ENCODE measurements around the gene NEB. TPM values are rescaled to one million over a fixed set of nuclear protein-coding genes. Genes with fewer than 3 reads are reported as not detected.

The NEB gene
- total and polyA plus RNA-seq, 2 of the 13 experiments (the other 11 are each of a cell fraction or from before 2014, with no cell fraction given), result 0.21 to 0.24 TPM

DNA sequence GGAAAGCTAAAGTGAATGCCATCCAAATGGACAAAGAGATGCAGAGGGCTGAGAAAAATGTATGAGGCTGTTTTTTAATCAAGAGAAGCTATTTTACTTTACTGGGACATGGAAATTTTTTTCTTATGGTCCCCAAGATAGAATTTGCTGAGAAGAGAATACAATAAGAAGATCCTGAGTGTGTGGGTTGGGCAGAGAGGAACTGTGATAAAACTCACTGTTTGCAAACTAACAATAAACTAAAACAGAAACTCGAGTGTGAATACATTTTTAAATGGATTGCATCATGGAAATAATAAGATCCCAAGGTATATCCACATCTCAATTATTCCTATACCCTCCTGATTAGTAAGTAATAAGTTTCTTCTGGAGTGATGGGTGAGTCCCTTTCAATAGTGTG is 4.4 kb downstream of the NEB start:
- ChIA-PET POLR2A (no interaction called here), CTCF (ENCODE audit: low intra/inter-chr PET ratio, low total read pairs) (no interaction called here)

DNA sequence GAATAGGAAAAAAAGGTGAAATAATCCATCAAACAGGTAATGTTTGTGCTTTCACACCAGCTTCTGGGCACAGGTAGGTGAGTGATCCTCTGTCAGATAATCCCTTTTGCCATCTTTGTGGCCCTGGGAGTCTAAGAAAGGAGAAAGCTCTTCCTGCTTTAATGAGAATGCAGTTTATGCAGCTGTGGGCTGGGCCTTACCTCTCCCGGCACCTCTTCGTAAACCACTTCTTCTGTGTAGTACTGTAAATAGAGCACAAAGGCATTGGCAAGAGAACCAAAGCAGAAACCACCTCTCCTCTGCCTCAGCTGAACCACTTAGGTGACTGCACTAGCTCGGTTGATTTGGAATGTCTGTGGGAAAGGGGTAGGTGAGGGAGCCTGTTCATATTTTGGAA is 4.9 kb downstream of the NEB start:
- intact Hi-C loops (cut with micrococcal nuclease; ENCODE audit: unreplicated experiment) (no loop called here), in situ Hi-C loops (cut with HindIII; ENCODE audit: extremely low pct_ligation_motif_present, low pct_unique_long_range_greater_than_20kb) (no loop called here)
- peaks cover 0 to 6% of the 10 kb centered on the region in 2 experiments; a peak in 2 of 5 replicates for H3K27me3 ChIP-seq (ENCODE audit: control insufficient read depth in 1 of 2, insufficient read depth in 2 of 2, low read length in 2 of 2)
- no peak overlapping the region for H2AFZ ChIP-seq (ENCODE audit: low read length)
- no peaks in the 10 kb centered on the region for H3K9me3 ChIP-seq (ENCODE audit: low read length)
- WGBS (ENCODE audit: low lambda C conversion rate), result 69% methylated on average over 3 of the region's 3 CpGs
- no peak overlapping the region for H3K4me3 ChIP-seq (replicated peaks in 1 of 3; ENCODE audit: insufficient read depth in 1 of 3, low read depth in 2 of 3, low read length in 3 of 3)
- TF ChIP-seq MTF2 (CRISPR knock-in tag; IDR thresholded peaks at IDR 0.05; ENCODE audit: borderline replicate concordance) (no peak), ZNF34 (CRISPR knock-in tag; IDR thresholded peaks at IDR 0.05; ENCODE audit: borderline replicate concordance) (no peak), ZSCAN31 (CRISPR knock-in tag; IDR thresholded peaks at IDR 0.05; ENCODE audit: low read depth) (no peak), DPF2 (CRISPR knock-in tag; IDR thresholded peaks at IDR 0.05; ENCODE audit: borderline replicate concordance, low read depth) (no peak), SIX1 (CRISPR knock-in tag; IDR thresholded peaks at IDR 0.05; ENCODE audit: borderline replicate concordance) (no peak)
- DNase-seq (ENCODE audit: low spot score), result no peak
- no peak overlapping the region for H3K27ac ChIP-seq (ENCODE audit: extremely low read length, insufficient read depth, low read length)
- no TSS peak for BruUV-seq (replicated peaks)
- ChIA-PET CTCF (ENCODE audit: low intra/inter-chr PET ratio, low total read pairs) (no interaction called here), POLR2A (no interaction called here)
- H3K9ac ChIP-seq (ENCODE audit: insufficient read depth, low read depth, low read length), result no peak overlapping the region
- H4K20me1 ChIP-seq (ENCODE audit: insufficient read depth, low read length), result no peaks in the 10 kb centered on the region
- no peak for ATAC-seq
- FAIRE-seq, result no peak
- no peaks in the 10 kb centered on the region for H3K36me3 ChIP-seq (replicated peaks in 1 of 2; ENCODE audit: control insufficient read depth in 1 of 2, insufficient read depth in 2 of 2, low read length in 2 of 2)
- no peak overlapping the region for H3K4me2 ChIP-seq (ENCODE audit: low read depth, low read length)
- H3K79me2 ChIP-seq (ENCODE audit: insufficient read depth, low read length), result no peaks in the 10 kb centered on the region
- peaks cover 14% of the 10 kb centered on the region for H3K4me1 ChIP-seq (ENCODE audit: insufficient read depth, low read length)

More for the DNA sequence above, 4.4 kb downstream of the NEB start:
- Histone ChIP-seq H3K27me3 (ENCODE audit: control insufficient read depth in 1 of 2, insufficient read depth in 2 of 2, low read length in 2 of 2) (peaks cover 0 to 10% of the 10 kb centered on the region in 2 experiments; a peak in 2 of 5 replicates), H4K20me1 (ENCODE audit: insufficient read depth, low read length) (no peaks in the 10 kb centered on the region), H3K9ac (ENCODE audit: insufficient read depth, low read depth, low read length) (no peak overlapping the region), H2AFZ (ENCODE audit: low read length) (no peak overlapping the region), H3K36me3 (replicated peaks in 1 of 2; ENCODE audit: control insufficient read depth in 1 of 2, insufficient read depth in 2 of 2, low read length in 2 of 2) (no peaks in the 10 kb centered on the region), H3K4me3 (replicated peaks in 1 of 3; ENCODE audit: insufficient read depth in 1 of 3, low read depth in 2 of 3, low read length in 3 of 3) (no peak overlapping the region), H3K9me3 (ENCODE audit: low read length) (no peaks in the 10 kb centered on the region), H3K79me2 (ENCODE audit: insufficient read depth, low read length) (no peaks in the 10 kb centered on the region), H3K4me2 (ENCODE audit: low read depth, low read length) (no peak overlapping the region), H3K27ac (ENCODE audit: extremely low read length, insufficient read depth, low read length) (no peak overlapping the region), H3K4me1 (ENCODE audit: insufficient read depth, low read length) (peaks cover 14% of the 10 kb centered on the region)
- in situ Hi-C loops (cut with HindIII; ENCODE audit: extremely low pct_ligation_motif_present, low pct_unique_long_range_greater_than_20kb) (no loop called here), intact Hi-C loops (cut with micrococcal nuclease; ENCODE audit: unreplicated experiment) (no loop called here)
- no TSS peak for BruUV-seq (replicated peaks)
- FAIRE-seq (no peak), ATAC-seq (no peak), DNase-seq (ENCODE audit: low spot score) (no peak)
- WGBS (ENCODE audit: low lambda C conversion rate), result 0% methylated on average over 1 of the region's 1 CpG
- TF ChIP-seq TBP (CRISPR knock-in tag; IDR thresholded peaks at IDR 0.05), result no peak
- no peak for TF ChIP-seq RCOR2 (CRISPR knock-in tag; IDR thresholded peaks at IDR 0.05)
- TF ChIP-seq FOXO1 (CRISPR knock-in tag; IDR thresholded peaks at IDR 0.05), result no peak
- TF ChIP-seq ZBTB20 (CRISPR knock-in tag; IDR thresholded peaks at IDR 0.05; ENCODE audit: borderline replicate concordance, low read depth), result no peak
- TF ChIP-seq ZNF282 (IDR thresholded peaks at IDR 0.05; ENCODE audit: partially characterized antibody), result no peak
- TF ChIP-seq ZNF670 (CRISPR knock-in tag; IDR thresholded peaks at IDR 0.05; ENCODE audit: borderline replicate concordance), result no peak
- TF ChIP-seq ELF3 (CRISPR knock-in tag; IDR thresholded peaks at IDR 0.05), result no peak
